ACHN (cell line): ENCODE data around the gene ANXA2.

ENCODE experiments used
- DNase-seq: peaks from one replicate; pipeline ENCODE4 v3.0.0-alpha.2; 2015
- in situ Hi-C: cut with HindIII; loops from 2 replicates; pipeline ENCODE4 v1.10.0; 2017; ENCODE audit warnings: low sequenced_read_pairs, low pct_ligation_motif_present, low pct_unique_long_range_greater_than_20kb

Gene ANXA2

GRCh38 chr15:60392601-60392985 lies 5.2 kb downstream of the ANXA2 start:
- in situ Hi-C loops = no loop called here
- DNase-seq = peak; percentile 78

- DNase-seq = no peak
- in situ Hi-C loops = no loop called here
These were observed 6.0 kb downstream of the ANXA2 start for GRCh38 chr15:60391722-60392315.

- peak; percentile 78 for DNase-seq
- in situ Hi-C loops = no loop called here
These were observed 6.8 kb downstream of the ANXA2 start for GRCh38 chr15:60390871-60391501.

- no peak for DNase-seq
- in situ Hi-C loops = no loop called here
These were observed 7.6 kb downstream of the ANXA2 start for GRCh38 chr15:60390231-60390630.

GRCh38 chr15:60389261-60390077 lies 8.3 kb downstream of the ANXA2 start:
- in situ Hi-C loops = no loop called here

GRCh38 chr15:60387321-60387720 lies 10.5 kb downstream of the ANXA2 start:
- no peak for DNase-seq

More at GRCh38 chr15:60389261-60390077, 8.3 kb downstream of the ANXA2 start:
- no peak for DNase-seq

GRCh38 chr15:60386615-60387014 lies 11.2 kb downstream of the ANXA2 start:
- in situ Hi-C loops = no loop called here
- no peak for DNase-seq

More at GRCh38 chr15:60387321-60387720, 10.5 kb downstream of the ANXA2 start:
- in situ Hi-C loops = no loop called here

GRCh38 chr15:60385620-60386552 lies 11.9 kb downstream of the ANXA2 start:
- in situ Hi-C loops = no loop called here
- no peak for DNase-seq

GRCh38 chr15:60384526-60385126 lies 13.2 kb downstream of the ANXA2 start:
- in situ Hi-C loops = no loop called here
- no peak for DNase-seq

GRCh38 chr15:60384053-60384452 lies 13.7 kb downstream of the ANXA2 start:
- in situ Hi-C loops = no loop called here
- DNase-seq = no peak

GRCh38 chr15:60382773-60383674 lies 14.8 kb downstream of the ANXA2 start:
- in situ Hi-C loops = no loop called here
- no peak for DNase-seq

- DNase-seq = no peak
- in situ Hi-C loops = no loop called here
These were observed 16.5 kb downstream of the ANXA2 start for GRCh38 chr15:60381148-60381788.

GRCh38 chr15:60379525-60380274 lies 18.1 kb downstream of the ANXA2 start:
- DNase-seq = no peak
- in situ Hi-C loops = no loop called here

GRCh38 chr15:60379185-60379524 lies 18.6 kb downstream of the ANXA2 start:
- in situ Hi-C loops = no loop called here
- no peak for DNase-seq

- in situ Hi-C loops = no loop called here
- no peak for DNase-seq
These were observed 21.1 kb downstream of the ANXA2 start for GRCh38 chr15:60376677-60377095.

- in situ Hi-C loops = no loop called here
- no peak for DNase-seq
These were observed 22.5 kb downstream of the ANXA2 start for GRCh38 chr15:60375306-60375705.
